ENCODE results near the gene LASP1NB.
"Not testable (repeated sequence)": the region's sequence is repeated elsewhere in the genome, so short reads cannot be mapped to it uniquely, and the experiment has no call there.

Gene LASP1NB

GRCh38 chr17:38903404-38903803 is 22.0 kb upstream of the LASP1NB start:
- Mint-ChIP-seq H3K9me3 (no peaks in the 10 kb centered on the region), H3K27ac (no peak overlapping the region), H3K4me1 (peaks cover 39% of the 10 kb centered on the region), H3K4me3 (no peak overlapping the region), H3K36me3 (peaks cover 50% of the 10 kb centered on the region), H3K27me3 (no peaks in the 10 kb centered on the region)
- DNase-seq: no peak
- CTCF ChIA-PET: no interaction called here

GRCh38 chr17:38904892-38905291 is 20.5 kb upstream of the LASP1NB start:
- Mint-ChIP-seq H3K27ac (no peak overlapping the region), H3K36me3 (peaks cover 43% of the 10 kb centered on the region)

DNA sequence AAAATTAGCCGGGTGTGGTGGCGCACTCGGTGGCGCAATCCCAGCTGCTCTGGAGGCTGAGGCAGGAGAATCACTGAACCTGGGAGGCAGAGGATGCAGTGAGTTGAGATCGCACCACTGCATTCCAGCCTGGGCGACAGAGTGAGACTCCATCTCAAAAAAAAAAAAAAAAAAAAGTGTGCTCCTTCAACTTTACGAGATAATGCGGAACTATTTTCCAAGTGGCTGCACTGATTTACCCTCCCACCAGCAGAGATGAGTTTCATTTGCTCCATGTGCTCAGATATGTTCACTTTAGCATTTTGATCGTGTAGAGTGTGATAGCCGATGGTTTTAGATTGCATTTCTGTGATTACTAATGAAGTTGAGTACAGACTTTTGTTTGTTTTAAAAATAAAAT is 20.0 kb upstream of the LASP1NB start:
- peak overlapping the region; percentile 55 for H3K27ac Mint-ChIP-seq
- H3K9me3 Mint-ChIP-seq: no peaks in the 10 kb centered on the region
- H3K36me3 Mint-ChIP-seq: peaks cover 44% of the 10 kb centered on the region
- peaks cover 27% of the 10 kb centered on the region for H3K4me1 Mint-ChIP-seq
- H3K4me3 Mint-ChIP-seq: no peak overlapping the region
- no peaks in the 10 kb centered on the region for H3K27me3 Mint-ChIP-seq
- CTCF ChIA-PET: interaction anchor here (2.1 kb wide), 1 partner anchor 20 kb away, joined by 4 read pairs; the partner anchor contains the start of gene LASP1NB
- DNase-seq: no peak

More at GRCh38 chr17:38904892-38905291, 20.5 kb upstream of the LASP1NB start:
- Mint-ChIP-seq H3K4me3 (no peak overlapping the region), H3K9me3 (no peaks in the 10 kb centered on the region), H3K27me3 (no peaks in the 10 kb centered on the region), H3K4me1 (peaks cover 25% of the 10 kb centered on the region)
- DNase-seq: no peak
- CTCF ChIA-PET: interaction anchor here (2.1 kb wide), 1 partner anchor 20 kb away, joined by 4 read pairs; the partner anchor contains the start of gene LASP1NB

DNA sequence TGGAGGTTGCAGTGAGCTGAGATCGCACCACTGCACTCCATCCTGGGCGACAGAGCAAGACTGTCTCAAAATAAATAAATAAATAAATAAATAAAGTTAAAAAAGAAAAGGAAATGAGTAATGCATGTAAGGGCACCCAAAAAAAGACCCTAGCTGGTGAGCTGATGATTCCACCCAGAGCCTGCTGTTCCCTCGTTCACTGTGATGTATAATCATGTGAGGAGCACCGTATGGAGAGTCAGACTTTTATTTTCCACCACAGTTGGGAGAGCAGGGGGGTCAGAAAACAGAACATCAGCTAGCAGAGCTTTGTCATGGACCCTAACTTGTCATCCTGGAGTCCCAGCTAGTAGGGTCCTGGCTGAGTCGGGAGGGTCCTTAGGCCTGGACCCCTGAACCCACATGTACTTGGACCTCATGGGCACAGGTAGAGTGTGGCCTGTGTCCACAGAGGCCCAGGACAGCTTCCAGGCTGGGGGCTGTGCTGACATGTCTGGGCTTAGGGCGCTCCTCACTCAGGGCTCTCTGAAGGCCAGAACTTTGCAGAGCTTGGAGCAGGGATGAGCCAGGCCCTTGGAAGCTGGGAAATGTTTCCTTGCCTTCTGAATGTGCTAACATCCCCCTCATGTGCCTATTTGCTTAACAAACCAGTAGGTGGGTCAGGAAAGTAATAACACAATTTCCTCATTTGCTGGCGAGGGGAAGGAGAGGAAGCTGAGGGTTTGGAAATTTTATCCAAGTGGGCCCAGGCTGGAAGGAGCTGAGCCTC is 18.8 kb upstream of the LASP1NB start:
- Mint-ChIP-seq H3K27me3 (no peaks in the 10 kb centered on the region), H3K27ac (peak overlapping the region; percentile 68), H3K4me1 (peaks cover 17% of the 10 kb centered on the region), H3K36me3 (peaks cover 38% of the 10 kb centered on the region), H3K9me3 (no peaks in the 10 kb centered on the region), H3K4me3 (no peak overlapping the region)
- CTCF ChIA-PET: interaction anchor here (0.7 to 2.1 kb wide), 4 partner anchors 8 to 37 kb away, joined by 3 to 6 read pairs (median 4); partner anchors contain the start of genes LASP1 and LASP1NB
- DNase-seq: no peak

DNA sequence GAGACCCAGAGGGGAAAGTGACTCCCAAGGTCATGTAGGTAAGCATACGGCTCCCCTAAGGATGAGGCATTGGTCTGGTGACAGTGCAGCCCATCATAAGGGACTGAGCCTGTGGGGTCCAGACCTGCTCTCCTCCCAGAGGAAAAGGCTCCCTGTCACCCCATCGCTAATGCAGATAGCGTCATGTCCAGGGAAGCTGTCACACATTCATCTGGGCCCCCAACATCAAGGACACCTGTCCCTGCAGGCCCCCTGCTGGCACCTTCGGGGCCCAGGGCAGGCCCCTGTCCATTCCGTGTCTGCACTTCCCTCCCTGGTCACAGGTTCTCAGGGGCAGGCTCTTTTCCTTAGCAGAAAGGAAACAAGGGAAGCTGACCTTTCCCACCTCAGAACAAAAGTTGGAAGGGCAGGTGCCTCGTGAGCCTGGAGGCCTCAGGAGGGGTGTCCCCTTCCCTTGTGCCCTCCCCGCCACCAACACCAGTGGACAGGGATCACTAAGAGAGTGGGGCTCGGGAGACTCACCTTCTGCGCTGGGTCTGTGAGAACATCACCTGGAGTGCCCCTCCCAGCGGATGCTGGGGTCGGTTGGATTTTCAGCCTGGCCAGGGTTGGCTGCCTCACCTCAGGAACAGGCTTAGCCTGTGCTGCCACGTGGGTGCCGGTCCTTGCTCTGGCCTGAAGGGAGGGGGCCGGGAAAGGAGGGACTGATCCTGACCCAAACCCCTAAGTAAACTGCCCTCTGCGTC is 17.3 kb upstream of the LASP1NB start:
- Mint-ChIP-seq H3K27me3 (no peaks in the 10 kb centered on the region), H3K36me3 (peaks cover 34% of the 10 kb centered on the region), H3K9me3 (no peaks in the 10 kb centered on the region), H3K4me1 (peaks cover 13% of the 10 kb centered on the region), H3K27ac (no peak overlapping the region), H3K4me3 (no peak overlapping the region)
- no peak for DNase-seq
- CTCF ChIA-PET: interaction anchor here (0.6 to 1.8 kb wide), 3 partner anchors 9 to 39 kb away, joined by 3 to 6 read pairs (median 3); partner anchors contain the start of genes LASP1 and LASP1NB

DNA sequence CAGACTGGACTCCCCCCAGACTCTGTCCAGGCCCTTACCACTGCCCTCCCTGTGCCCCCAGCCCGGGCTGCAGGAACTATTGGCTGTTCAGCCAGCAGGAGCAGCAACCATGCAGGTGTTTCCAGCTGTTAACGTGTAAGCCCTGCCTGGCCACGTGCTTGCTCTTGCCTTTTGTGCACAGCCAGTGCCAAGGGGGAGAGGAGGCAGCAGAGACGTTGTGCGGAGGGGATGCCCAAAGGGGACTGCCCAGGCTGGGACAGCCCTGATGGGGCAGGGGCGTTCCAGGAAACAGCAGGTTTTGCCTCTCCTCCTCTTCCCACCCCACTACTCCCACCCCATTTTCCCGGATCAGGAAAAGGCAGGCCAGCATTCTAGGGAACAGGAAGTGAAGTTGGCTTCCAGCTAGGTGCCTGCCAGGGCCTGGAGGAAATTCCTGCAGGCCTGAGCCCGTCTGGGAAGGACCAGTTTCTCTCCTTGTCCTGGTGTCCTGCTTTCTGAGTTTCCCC is 16.7 kb upstream of the LASP1NB start:
- peaks cover 11% of the 10 kb centered on the region for H3K4me1 Mint-ChIP-seq
- DNase-seq: no peak
- CTCF ChIA-PET: interaction anchor here (1.8 kb wide), 1 partner anchor 10 kb away, joined by 6 read pairs; no protein-coding TSS in a partner anchor
- no peak overlapping the region for H3K4me3 Mint-ChIP-seq
- no peaks in the 10 kb centered on the region for H3K27me3 Mint-ChIP-seq
- no peak overlapping the region for H3K27ac Mint-ChIP-seq
- H3K9me3 Mint-ChIP-seq: no peaks in the 10 kb centered on the region
- peaks cover 30% of the 10 kb centered on the region for H3K36me3 Mint-ChIP-seq

DNA sequence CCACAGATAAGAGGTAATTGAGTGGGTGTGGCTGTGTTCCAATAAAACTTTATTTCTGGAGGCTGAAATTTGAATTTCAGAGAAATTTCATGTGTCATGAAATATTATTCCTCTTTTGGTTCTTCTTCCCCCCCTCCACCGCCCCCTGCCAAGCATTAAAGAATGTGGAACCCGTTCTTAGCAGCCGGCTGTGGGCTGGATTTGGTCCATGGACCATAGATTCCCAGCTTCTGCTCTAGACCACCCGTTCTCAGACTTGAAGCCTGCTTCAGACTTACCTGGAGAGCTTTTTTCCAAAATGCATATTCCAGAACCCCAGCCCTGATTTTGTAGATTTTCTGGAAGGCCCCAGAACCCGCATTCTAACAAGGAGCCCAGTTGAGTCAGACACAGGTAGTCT is 15.1 kb upstream of the LASP1NB start:
- H3K4me3 Mint-ChIP-seq: no peak overlapping the region
- CTCF ChIA-PET: interaction anchor here (0.7 to 1.0 kb wide), 2 partner anchors 10 to 264 kb away, joined by 3 read pairs; no protein-coding TSS in a partner anchor
- H3K9me3 Mint-ChIP-seq: no peaks in the 10 kb centered on the region
- DNase-seq: no peak
- peaks cover 14% of the 10 kb centered on the region for H3K4me1 Mint-ChIP-seq
- no peaks in the 10 kb centered on the region for H3K27me3 Mint-ChIP-seq
- no peak overlapping the region for H3K27ac Mint-ChIP-seq
- H3K36me3 Mint-ChIP-seq: peaks cover 27% of the 10 kb centered on the region

DNA sequence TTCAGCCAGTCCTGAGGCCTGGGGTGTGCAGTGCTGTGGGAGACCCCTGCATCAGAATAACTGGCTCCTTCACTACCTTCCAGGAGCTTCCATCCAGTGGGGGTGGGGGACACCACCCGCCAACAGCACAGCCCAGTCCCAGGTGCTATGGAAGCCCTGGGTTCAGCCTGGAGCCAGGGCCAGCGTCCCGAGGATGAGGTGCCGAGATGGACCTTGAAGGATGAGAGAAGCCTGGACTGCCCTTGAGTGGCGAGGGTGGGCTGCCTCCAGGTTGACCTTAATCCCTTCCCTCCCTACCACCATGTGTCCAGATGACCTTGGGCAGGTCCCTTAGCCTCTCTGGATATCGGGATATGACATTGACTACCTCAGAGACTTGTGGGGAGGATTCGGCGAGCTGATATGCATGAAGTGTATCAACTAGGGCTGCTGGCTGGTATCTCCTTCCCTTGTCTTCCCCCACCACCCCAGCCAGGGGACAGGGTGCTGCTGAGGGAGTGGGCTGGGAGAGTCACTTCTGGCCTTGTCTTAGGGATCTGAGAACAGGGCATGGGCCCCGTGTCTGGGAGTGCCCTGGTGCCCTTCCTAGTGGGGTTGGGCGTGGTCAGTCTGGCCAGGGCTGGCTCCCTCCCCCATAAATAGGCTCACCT is 14.2 kb upstream of the LASP1NB start:
- H3K36me3 Mint-ChIP-seq: peaks cover 28% of the 10 kb centered on the region
- H3K27ac Mint-ChIP-seq: no peak overlapping the region
- CTCF ChIA-PET: no interaction called here
- H3K4me3 Mint-ChIP-seq: no peak overlapping the region
- no peaks in the 10 kb centered on the region for H3K9me3 Mint-ChIP-seq
- H3K4me1 Mint-ChIP-seq: peaks cover 14% of the 10 kb centered on the region
- peak; percentile 9 for DNase-seq
- H3K27me3 Mint-ChIP-seq: no peaks in the 10 kb centered on the region

- H3K4me1 Mint-ChIP-seq: peaks cover 14% of the 10 kb centered on the region
- peak; percentile 14 for DNase-seq
- H3K9me3 Mint-ChIP-seq, H3K4me3 Mint-ChIP-seq, CTCF ChIA-PET, H3K27me3 Mint-ChIP-seq: not testable (repeated sequence)
- H3K36me3 Mint-ChIP-seq: peaks cover 28% of the 10 kb centered on the region
- H3K27ac Mint-ChIP-seq: peak overlapping the region; percentile 45
Observed at GRCh38 chr17:38911731-38912081, 13.7 kb upstream of the LASP1NB start.

GRCh38 chr17:38912221-38912813 is 13.1 kb upstream of the LASP1NB start:
- H3K4me3 Mint-ChIP-seq: no peak overlapping the region
- H3K27ac Mint-ChIP-seq: peak overlapping the region; percentile 45
- peak; percentile 15 for DNase-seq
- peaks cover 34% of the 10 kb centered on the region for H3K36me3 Mint-ChIP-seq
- CTCF ChIA-PET: no interaction called here
- H3K4me1 Mint-ChIP-seq: peaks cover 18% of the 10 kb centered on the region
- H3K9me3 Mint-ChIP-seq: no peaks in the 10 kb centered on the region
- H3K27me3 Mint-ChIP-seq: no peaks in the 10 kb centered on the region

GRCh38 chr17:38914741-38915638 is 10.4 kb upstream of the LASP1NB start:
- no peak overlapping the region for H3K27ac Mint-ChIP-seq
- H3K36me3 Mint-ChIP-seq: peaks cover 46% of the 10 kb centered on the region
- H3K4me3 Mint-ChIP-seq: no peak overlapping the region
- H3K4me1 Mint-ChIP-seq: peaks cover 14% of the 10 kb centered on the region
- no peaks in the 10 kb centered on the region for H3K9me3 Mint-ChIP-seq
- CTCF ChIA-PET: interaction anchor here (1.3 kb wide), 1 partner anchor 9 kb away, joined by 3 read pairs; no protein-coding TSS in a partner anchor
- no peaks in the 10 kb centered on the region for H3K27me3 Mint-ChIP-seq
- DNase-seq: peak; percentile 9

GRCh38 chr17:38915639-38915995 is 9.8 kb upstream of the LASP1NB start:
- H3K4me3 Mint-ChIP-seq: no peak overlapping the region
- DNase-seq: peak; percentile 10
- CTCF ChIA-PET: interaction anchor here (1.3 to 1.5 kb wide), 2 partner anchors 8 to 67 kb away, joined by 3 to 5 read pairs; no protein-coding TSS in a partner anchor
- no peaks in the 10 kb centered on the region for H3K27me3 Mint-ChIP-seq
- peaks cover 12% of the 10 kb centered on the region for H3K4me1 Mint-ChIP-seq
- H3K9me3 Mint-ChIP-seq: no peaks in the 10 kb centered on the region
- peaks cover 49% of the 10 kb centered on the region for H3K36me3 Mint-ChIP-seq
- H3K27ac Mint-ChIP-seq: no peak overlapping the region

GRCh38 chr17:38916771-38917170 is 8.6 kb upstream of the LASP1NB start:
- Mint-ChIP-seq H3K27ac (peak overlapping the region; percentile 81), H3K4me1 (peaks cover 12% of the 10 kb centered on the region), H3K9me3 (no peaks in the 10 kb centered on the region), H3K36me3 (peaks cover 56% of the 10 kb centered on the region), H3K4me3 (no peak overlapping the region), H3K27me3 (no peaks in the 10 kb centered on the region)
- CTCF ChIA-PET: interaction anchor here (0.7 to 1.5 kb wide), 2 partner anchors 9 to 66 kb away, joined by 4 to 5 read pairs; no protein-coding TSS in a partner anchor
- DNase-seq: peak; percentile 9

Data from activated naive CD4-positive, alpha-beta T cell treated with anti-CD3 and anti-CD28 coated beads, Interleukin-2, amount 10 ng/mL, durations not matched to agents 7 days and 5 days (primary cell).